Measurements from ENCODE around the gene OCA2.

The OCA2 gene

GRCh38 chr15:27933562-27933961, 165.6 kb downstream of the OCA2 start:
- DNase-seq: no peak

- DNase-seq: no peak
These were observed 166.5 kb downstream of the OCA2 start for GRCh38 chr15:27932600-27932999.

- no peak for DNase-seq
These were observed 170.7 kb downstream of the OCA2 start for GRCh38 chr15:27928386-27928785.

- DNase-seq: no peak
These were observed 186.8 kb downstream of the OCA2 start for GRCh38 chr15:27912283-27912682.

GRCh38 chr15:27906802-27907201, 192.3 kb downstream of the OCA2 start:
- no peak for DNase-seq

GRCh38 chr15:27903405-27903804, 195.7 kb downstream of the OCA2 start:
- DNase-seq: no peak

GRCh38 chr15:27902680-27903385, 196.3 kb downstream of the OCA2 start:
- no peak for DNase-seq

- DNase-seq: no peak
These were observed 199.4 kb downstream of the OCA2 start for GRCh38 chr15:27899583-27900285.

- no peak for DNase-seq
These were observed 201.6 kb downstream of the OCA2 start for GRCh38 chr15:27897481-27897880.

- DNase-seq: no peak
These were observed 204.5 kb downstream of the OCA2 start for GRCh38 chr15:27894645-27895044.

GRCh38 chr15:27889258-27889657, 209.9 kb downstream of the OCA2 start:
- no peak for DNase-seq

- DNase-seq: no peak
These were observed 213.9 kb downstream of the OCA2 start for GRCh38 chr15:27885201-27885600.

GRCh38 chr15:27884726-27885125, 214.4 kb downstream of the OCA2 start:
- no peak for DNase-seq

- DNase-seq: no peak
These were observed 220.3 kb downstream of the OCA2 start for GRCh38 chr15:27878841-27879240.

GRCh38 chr15:27873828-27874227, 225.3 kb downstream of the OCA2 start:
- no peak for DNase-seq

GRCh38 chr15:27873039-27873438, 226.1 kb downstream of the OCA2 start:
- DNase-seq: no peak

GRCh38 chr15:27872355-27872754, 226.8 kb downstream of the OCA2 start:
- DNase-seq: no peak

GRCh38 chr15:27871902-27872260, 227.2 kb downstream of the OCA2 start:
- DNase-seq: no peak

- DNase-seq: no peak
These were observed 227.8 kb downstream of the OCA2 start for GRCh38 chr15:27871078-27871901.

- no peak for DNase-seq
These were observed 228.8 kb downstream of the OCA2 start for GRCh38 chr15:27870320-27870719.

GRCh38 chr15:27869697-27870281, 229.3 kb downstream of the OCA2 start:
- DNase-seq: no peak

GRCh38 chr15:27868828-27869404, 230.2 kb downstream of the OCA2 start:
- no peak for DNase-seq

GRCh38 chr15:27867861-27868260, 231.3 kb downstream of the OCA2 start:
- DNase-seq: no peak

Data from KG1 (cell line).